A549 (cell line): ENCODE results near the gene OR2S2. TPM values are rescaled to one million over a fixed set of nuclear protein-coding genes. Genes with fewer than 3 reads are reported as not detected.

Experiments used
- ATAC-seq, 2 experiments: fragments of 200-7000 bp in 1 of 2; fragments of >200 bp in 1 of 2; cut with Nextera tagmentation in 1 of 2; cut with Tn5 transposase in 1 of 2; 3 replicates each; pipeline versions ENCODE4 v1.8.0 to v1.9.1; 2018 to 2020; ENCODE audit warnings: mild to moderate bottlenecking in 1 of 2, moderate library complexity in 1 of 2
- CTCF ChIA-PET: fragments of 300-600 bp; sonication (Branson Sonifier 250); formaldehyde crosslinking; extraction: SDS; loops from one replicate; lab custom pipeline; 2021; ENCODE audit warnings: antibody characterized with exemption, inconsistent platforms; lab: Yijun Ruan, JAX
- POLR2A ChIA-PET: fragments of 350-600 bp; formaldehyde crosslinking; extraction: SDS; loops from one replicate; lab custom pipeline; 2021; ENCODE audit warnings: antibody characterized with exemption, inconsistent platforms; lab: Yijun Ruan, JAX
- DNase-seq, 2 experiments: peaks; one replicate each; pipeline versions ENCODE4 v3.0.0 to v3.0.0-alpha.2; 2011 to 2016; ENCODE audit warnings: low read depth in 1 of 2, low spot score in 1 of 2
- FAIRE-seq: peaks from 2 replicates; lab custom pipeline; 2011; peaks lifted over from hg19 to GRCh38; lab: Jason Lieb, UNC
- H3K27ac ChIP-seq, 2 experiments: fragments of >200 bp; sonication (Bioruptor Twin); formaldehyde crosslinking; 3 replicates each; pipeline ENCODE4 v1.5.1; 2016 to 2017
- H3K4me1 ChIP-seq: fragments of >200 bp; sonication (Bioruptor Twin); formaldehyde crosslinking; 3 replicates; pipeline ENCODE4 v1.6.1; 2016
- H3K4me2 ChIP-seq: fragments of >200 bp; sonication (Bioruptor Twin); formaldehyde crosslinking; 3 replicates; pipeline ENCODE4 v1.6.1; 2016
- H3K4me3 ChIP-seq: fragments of >200 bp; sonication (Bioruptor Twin); formaldehyde crosslinking; 3 replicates; pipeline ENCODE4 v1.5.1; 2016
- H3K9me3 ChIP-seq: fragments of >200 bp; sonication (Bioruptor Twin); formaldehyde crosslinking; 3 replicates; pipeline ENCODE4 v1.6.1; 2016
- BHLHE40 ChIP-seq: IDR thresholded peaks from 2 replicates; pipeline ENCODE4 v1.6.1; 2012; ENCODE audit warnings: low read depth, low read length, inconsistent platforms
- CBX8 ChIP-seq: fragments of 200-600 bp; sonication (generic); IDR thresholded peaks from 2 replicates; pipeline ENCODE4 v1.6.1; 2016
- CEBPB ChIP-seq, 2 experiments: fragments of >200 bp in 1 of 2; sonication (Bioruptor Twin) in 1 of 2; formaldehyde crosslinking in 1 of 2; IDR thresholded peaks; 2 replicates each; pipeline ENCODE4 v1.6.1; 2012 to 2016
- CHD2 ChIP-seq: fragments of 150-350 bp; IDR thresholded peaks from 2 replicates; pipeline ENCODE4 v1.6.1; 2014; ENCODE audit warnings: low read length; ENCODE audit not compliant: partially characterized antibody
- EP300 ChIP-seq, 2 experiments: fragments of >200 bp; sonication (Bioruptor Twin); formaldehyde crosslinking; IDR thresholded peaks; 2 replicates in 1 of 2; 3 replicates in 1 of 2; pipeline ENCODE4 v1.6.1; 2016 to 2017
- GATA3 ChIP-seq: IDR thresholded peaks from 2 replicates; pipeline ENCODE4 v1.6.1; 2012; ENCODE audit warnings: borderline replicate concordance
- HDAC2 ChIP-seq: fragments of 200-600 bp; sonication (generic); IDR thresholded peaks from 2 replicates; pipeline ENCODE4 v1.6.1; 2016
- JUN ChIP-seq, 2 experiments: fragments of >200 bp; sonication (Bioruptor Twin); formaldehyde crosslinking; IDR thresholded peaks; 2 replicates in 1 of 2; 3 replicates in 1 of 2; pipeline ENCODE4 v1.6.1; 2016 to 2017
- MAFK ChIP-seq: fragments of 450-650 bp; IDR thresholded peaks from 2 replicates; pipeline ENCODE4 v1.6.1; 2014; ENCODE audit not compliant: partially characterized antibody
- NR3C1 ChIP-seq: fragments of >200 bp; sonication (Bioruptor Twin); formaldehyde crosslinking; IDR thresholded peaks from 3 replicates; pipeline ENCODE4 v1.6.1; 2017
- PBX3 ChIP-seq: IDR thresholded peaks from 2 replicates; pipeline ENCODE4 v1.6.1; 2012
- PHF8 ChIP-seq: fragments of 200-600 bp; sonication (generic); IDR thresholded peaks from 2 replicates; pipeline ENCODE4 v1.6.1; 2016; ENCODE audit warnings: low read depth, mild to moderate bottlenecking, antibody characterized with exemption, moderate library complexity, borderline replicate concordance
- RARB ChIP-seq: fragments of 250-450 bp; sonication (Bioruptor Pico); IDR thresholded peaks from 2 replicates; pipeline ENCODE4 v1.8.0; 2021; ENCODE audit warnings: mild to moderate bottlenecking, moderate library complexity
- RCOR1 ChIP-seq: fragments of 150-350 bp; IDR thresholded peaks from 2 replicates; pipeline ENCODE4 v1.6.1; 2014; ENCODE audit warnings: antibody characterized with exemption, low read length, low read depth
- RFX5 ChIP-seq: fragments of 450-650 bp; IDR thresholded peaks from 2 replicates; pipeline ENCODE4 v1.7.1; 2014; ENCODE audit warnings: antibody characterized with exemption, mild to moderate bottlenecking, moderate library complexity
- RNF2 ChIP-seq: fragments of 200-600 bp; sonication (generic); IDR thresholded peaks from 2 replicates; pipeline ENCODE4 v1.6.1; 2016; ENCODE audit warnings: low read depth, mild to moderate bottlenecking, antibody characterized with exemption, moderate library complexity, borderline replicate concordance
- SREBF2 ChIP-seq: fragments of 450-650 bp; IDR thresholded peaks from 2 replicates; pipeline ENCODE4 v1.6.1; 2014; ENCODE audit warnings: mild to moderate bottlenecking, moderate library complexity
- ZC3H11A ChIP-seq: fragments of 450-650 bp; IDR thresholded peaks from 2 replicates; pipeline ENCODE4 v1.6.1; 2014; ENCODE audit warnings: antibody characterized with exemption, mild to moderate bottlenecking
- ZFP36 ChIP-seq: fragments of 450-650 bp; IDR thresholded peaks from 2 replicates; pipeline ENCODE4 v1.6.1; 2014; ENCODE audit warnings: borderline replicate concordance; ENCODE audit not compliant: partially characterized antibody
- ZNF302 ChIP-seq: fragments of 250-450 bp; sonication (Bioruptor Pico); IDR thresholded peaks from 2 replicates; pipeline ENCODE4 v1.9.0; 2021; ENCODE audit warnings: inconsistent platforms, mild to moderate bottlenecking, moderate library complexity
- ZSCAN20 ChIP-seq: fragments of 250-450 bp; sonication (Bioruptor Pico); IDR thresholded peaks from 2 replicates; pipeline ENCODE4 v1.8.0; 2022; ENCODE audit warnings: mild to moderate bottlenecking, moderate library complexity
- WGBS: methylation state at CpG from one replicate; pipeline ENCODE4 v1.1.6; 2017; ENCODE audit errors: missing lambda C conversion rate; 5-methylcytosine and 5-hydroxymethylcytosine counted together
- polyA plus RNA-seq, 4 experiments: library from polyadenylated mRNA; depleted of rRNA in 3 of 4; stranded (reverse); fragments of >200 nt; fragmentation: RNase III in 1 of 4; extraction: RNeasy Plus Mini Kit Qiagen cat#74134 plus additional on column Dnase treatment in 1 of 4; gene quantifications; 2 replicates in 3 of 4; 3 replicates in 1 of 4; pipeline ENCODE4 v1.2.3, GENCODE V29; 2011 to 2017
- TF ChIP-seq, protein P1 (sequence below): fragments of 250-450 bp; sonication (Bioruptor Pico); IDR thresholded peaks from 2 replicates; pipeline ENCODE4 v1.5.0; 2021; ENCODE audit warnings: mild to moderate bottlenecking, moderate library complexity, borderline replicate concordance
- TF ChIP-seq, protein P2 (sequence below): fragments of 250-450 bp; sonication (Bioruptor Pico); IDR thresholded peaks from 2 replicates; pipeline ENCODE4 v1.5.0; 2020; ENCODE audit warnings: low read depth, mild to moderate bottlenecking, moderate library complexity
- TF ChIP-seq, protein P3 (sequence below): IDR thresholded peaks from 2 replicates; pipeline ENCODE4 v1.6.1; 2012; ENCODE audit warnings: low read depth, borderline replicate concordance
- TF ChIP-seq, protein P4 (sequence below): fragments of >200 bp; sonication (Bioruptor Twin); formaldehyde crosslinking; IDR thresholded peaks from 3 replicates; pipeline ENCODE4 v1.6.1; 2016

Gene OR2S2
- polyA plus RNA-seq, 2 of the 4 experiments (the other 2 are of a cell fraction), result not detected

DNA sequence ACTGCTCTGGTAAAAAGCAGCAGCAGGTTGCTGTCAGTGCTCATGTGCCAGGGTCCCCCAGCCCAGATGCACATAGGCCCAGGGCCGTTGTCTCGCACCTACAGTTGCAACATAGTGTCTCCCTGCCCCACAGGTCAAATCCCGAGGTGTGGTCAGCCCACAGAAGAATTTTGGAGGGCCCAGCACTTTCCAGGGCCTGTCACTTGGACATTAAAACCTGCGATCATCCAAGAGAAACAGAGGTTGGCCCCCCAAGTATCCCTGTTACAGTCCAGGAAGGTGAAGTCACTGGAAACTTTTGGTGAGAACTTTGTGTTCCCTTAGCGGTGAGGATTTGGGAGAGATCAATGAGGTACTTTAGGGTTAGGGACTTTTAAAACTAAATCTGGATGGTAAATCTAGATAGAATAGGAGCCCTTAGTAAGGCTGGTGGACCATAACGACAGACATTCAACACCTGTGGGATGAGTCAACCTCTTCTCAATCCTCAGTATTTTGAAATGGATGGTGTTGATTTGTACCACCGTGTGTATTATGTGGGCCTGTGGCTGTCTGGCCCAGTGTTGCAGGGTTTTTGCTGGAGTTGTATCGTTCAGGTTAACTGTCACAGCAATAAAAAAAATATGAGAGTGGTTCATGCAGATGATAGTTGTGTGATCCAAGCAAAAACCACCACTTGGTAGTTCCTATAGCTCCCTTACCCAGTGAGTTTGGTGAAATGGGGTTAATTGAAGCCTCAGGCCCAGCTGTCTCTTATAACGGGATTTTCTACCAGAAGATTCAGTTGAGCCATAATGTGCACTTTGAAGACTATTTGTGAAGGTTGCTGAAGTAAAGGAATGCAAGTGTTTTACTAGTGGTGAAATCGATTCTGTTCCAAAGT lies 19.2 kb downstream of the OR2S2 start (continued):
- TF ChIP-seq, protein P1, sequence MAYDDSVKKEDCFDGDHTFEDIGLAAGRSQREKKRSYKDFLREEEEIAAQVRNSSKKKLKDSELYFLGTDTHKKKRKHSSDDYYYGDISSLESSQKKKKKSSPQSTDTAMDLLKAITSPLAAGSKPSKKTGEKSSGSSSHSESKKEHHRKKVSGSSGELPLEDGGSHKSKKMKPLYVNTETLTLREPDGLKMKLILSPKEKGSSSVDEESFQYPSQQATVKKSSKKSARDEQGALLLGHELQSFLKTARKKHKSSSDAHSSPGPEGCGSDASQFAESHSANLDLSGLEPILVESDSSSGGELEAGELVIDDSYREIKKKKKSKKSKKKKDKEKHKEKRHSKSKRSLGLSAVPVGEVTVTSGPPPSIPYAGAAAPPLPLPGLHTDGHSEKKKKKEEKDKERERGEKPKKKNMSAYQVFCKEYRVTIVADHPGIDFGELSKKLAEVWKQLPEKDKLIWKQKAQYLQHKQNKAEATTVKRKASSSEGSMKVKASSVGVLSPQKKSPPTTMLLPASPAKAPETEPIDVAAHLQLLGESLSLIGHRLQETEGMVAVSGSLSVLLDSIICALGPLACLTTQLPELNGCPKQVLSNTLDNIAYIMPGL, result no peak
- TF ChIP-seq RNF2, result no peak
- TF ChIP-seq, all 56 proteins: peak for 0

GRCh38 chr9:35937227-35937626 lies 20.7 kb downstream of the OR2S2 start:
- Histone ChIP-seq H3K27ac (no peak overlapping the region; a peak in 1 of 6 replicates), H3K4me1 (no peaks in the 10 kb centered on the region), H3K4me2 (no peak overlapping the region), H3K4me3 (no peak overlapping the region), H3K9me3 (no peaks in the 10 kb centered on the region)
- DNase-seq, result no peak
- no peak for ATAC-seq
- TF ChIP-seq, protein P2, sequence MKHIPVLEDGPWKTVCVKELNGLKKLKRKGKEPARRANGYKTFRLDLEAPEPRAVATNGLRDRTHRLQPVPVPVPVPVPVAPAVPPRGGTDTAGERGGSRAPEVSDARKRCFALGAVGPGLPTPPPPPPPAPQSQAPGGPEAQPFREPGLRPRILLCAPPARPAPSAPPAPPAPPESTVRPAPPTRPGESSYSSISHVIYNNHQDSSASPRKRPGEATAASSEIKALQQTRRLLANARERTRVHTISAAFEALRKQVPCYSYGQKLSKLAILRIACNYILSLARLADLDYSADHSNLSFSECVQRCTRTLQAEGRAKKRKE (CRISPR knock-in tag), result no peak
- TF ChIP-seq CEBPB (IDR thresholded peaks at IDR 0.05), result no peak
- no peak for TF ChIP-seq MAFK
- TF ChIP-seq PHF8, result no peak
- POLR2A ChIA-PET, result no interaction called here
- CTCF ChIA-PET, result interaction anchor here (1.1 to 13.5 kb wide), 5 partner anchors 9 to 86 kb away, joined by 3 to 243 read pairs (median 4); partner anchors contain the start of genes HRCT1 and SPAAR
- no peak for FAIRE-seq
- WGBS, result 73% methylated on average over 2 of the region's 2 CpGs

GRCh38 chr9:35935755-35936509 lies 22.0 kb downstream of the OR2S2 start:
- POLR2A ChIA-PET, result interaction anchor here (0.8 kb wide), 1 partner anchor 10 kb away, joined by 3 read pairs; no protein-coding TSS in a partner anchor
- FAIRE-seq (no peak), DNase-seq (no peak), ATAC-seq (no peak)
- CTCF ChIA-PET, result interaction anchor here (2.1 to 13.5 kb wide), 3 partner anchors 10 to 87 kb away, joined by 6 to 243 read pairs (median 25); partner anchors contain the start of genes HRCT1 and SPAAR
- 42% methylated on average over 7 of the region's 7 CpGs for WGBS
- H3K9me3 ChIP-seq, result no peaks in the 10 kb centered on the region
- H3K27ac ChIP-seq, result peak overlapping the region in 1 of 2 experiments; percentile 20; a peak in 1 of 6 replicates
- TF ChIP-seq CHD2, result no peak
- no peak for TF ChIP-seq JUN (IDR thresholded peaks at IDR 0.05)
- no peak for TF ChIP-seq HDAC2
- no peak for TF ChIP-seq ZC3H11A
- TF ChIP-seq RFX5, result no peak
- TF ChIP-seq RCOR1, result no peak
- TF ChIP-seq NR3C1, result no peak
- no peak for TF ChIP-seq CBX8
- no peak for TF ChIP-seq PBX3
- TF ChIP-seq GATA3, result no peak
- TF ChIP-seq ZFP36, result no peak
- TF ChIP-seq, protein P3, sequence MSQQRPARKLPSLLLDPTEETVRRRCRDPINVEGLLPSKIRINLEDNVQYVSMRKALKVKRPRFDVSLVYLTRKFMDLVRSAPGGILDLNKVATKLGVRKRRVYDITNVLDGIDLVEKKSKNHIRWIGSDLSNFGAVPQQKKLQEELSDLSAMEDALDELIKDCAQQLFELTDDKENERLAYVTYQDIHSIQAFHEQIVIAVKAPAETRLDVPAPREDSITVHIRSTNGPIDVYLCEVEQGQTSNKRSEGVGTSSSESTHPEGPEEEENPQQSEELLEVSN, result no peak
- TF ChIP-seq RARB (CRISPR knock-in tag), result no peak
- TF ChIP-seq BHLHE40, result no peak
- no peak for TF ChIP-seq EP300 (IDR thresholded peaks at IDR 0.05)
- TF ChIP-seq, protein P4, sequence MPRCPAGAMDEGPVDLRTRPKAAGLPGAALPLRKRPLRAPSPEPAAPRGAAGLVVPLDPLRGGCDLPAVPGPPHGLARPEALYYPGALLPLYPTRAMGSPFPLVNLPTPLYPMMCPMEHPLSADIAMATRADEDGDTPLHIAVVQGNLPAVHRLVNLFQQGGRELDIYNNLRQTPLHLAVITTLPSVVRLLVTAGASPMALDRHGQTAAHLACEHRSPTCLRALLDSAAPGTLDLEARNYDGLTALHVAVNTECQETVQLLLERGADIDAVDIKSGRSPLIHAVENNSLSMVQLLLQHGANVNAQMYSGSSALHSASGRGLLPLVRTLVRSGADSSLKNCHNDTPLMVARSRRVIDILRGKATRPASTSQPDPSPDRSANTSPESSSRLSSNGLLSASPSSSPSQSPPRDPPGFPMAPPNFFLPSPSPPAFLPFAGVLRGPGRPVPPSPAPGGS, result no peak
- no peak for TF ChIP-seq SREBF2
- no peak for TF ChIP-seq ZNF302 (CRISPR knock-in tag)
- TF ChIP-seq ZSCAN20 (CRISPR knock-in tag), result no peak
- 0 out of 3 replicates have a peak overlapping the region, but pooled peaks have one; percentile 2 for H3K4me2 ChIP-seq
- H3K4me1 ChIP-seq, result no peaks in the 10 kb centered on the region
- H3K4me3 ChIP-seq, result no peak overlapping the region
